ENCODE measurements around the gene CPB2.

The CPB2 gene

DNA sequence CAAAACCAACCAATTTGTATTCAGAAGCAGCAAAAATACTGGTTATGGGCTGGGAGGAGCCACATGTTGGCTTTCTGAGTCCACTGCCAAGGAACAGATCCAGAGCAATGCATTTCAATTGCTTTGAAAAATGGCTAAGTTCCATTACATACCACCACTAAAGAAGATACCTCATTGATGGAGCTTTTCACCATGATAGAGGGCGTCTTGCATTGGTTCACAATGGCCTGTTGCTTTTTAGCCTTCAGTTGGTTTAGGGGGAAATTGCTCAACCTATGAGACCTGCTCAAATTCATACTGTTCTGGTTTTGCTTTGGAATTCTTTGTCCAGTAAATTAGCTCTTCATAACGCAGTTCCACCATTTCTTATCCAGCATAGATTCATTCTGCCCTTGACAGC is 21.2 kb upstream of the CPB2 start:
- Histone ChIP-seq H3K4me1 (ENCODE audit: insufficient read depth, low read length, severe bottlenecking) (no peaks in the 10 kb centered on the region), H3K9ac (ENCODE audit: low read length) (no peak overlapping the region), H3K4me3 (ENCODE audit: low read depth, low read length, poor library complexity, severe bottlenecking) (no peak overlapping the region), H3K79me2 (ENCODE audit: insufficient read depth, low read length) (no peaks in the 10 kb centered on the region), H3K9me3 (ENCODE audit: low read length) (no peaks in the 10 kb centered on the region), H3K27me3 (ENCODE audit: insufficient read depth, low read length) (no peaks in the 10 kb centered on the region), H3K27ac (ENCODE audit: low read depth, low read length, poor library complexity, severe bottlenecking) (no peak overlapping the region), H3K36me3 (ENCODE audit: insufficient read depth, low read length) (peaks cover 58% of the 10 kb centered on the region), H2AFZ (ENCODE audit: low read length) (no peak overlapping the region), H3F3A (ENCODE audit: insufficient read depth, low read length) (peaks cover 8% of the 10 kb centered on the region; the same call in 1 of the 2 replicates), H4K20me1 (ENCODE audit: insufficient read depth, low read length) (no peaks in the 10 kb centered on the region), H3K4me2 (ENCODE audit: low read length) (no peak overlapping the region), H3K9me2 (ENCODE audit: low read depth, low read length) (no peaks in the 10 kb centered on the region)
- TF ChIP-seq, protein P1, sequence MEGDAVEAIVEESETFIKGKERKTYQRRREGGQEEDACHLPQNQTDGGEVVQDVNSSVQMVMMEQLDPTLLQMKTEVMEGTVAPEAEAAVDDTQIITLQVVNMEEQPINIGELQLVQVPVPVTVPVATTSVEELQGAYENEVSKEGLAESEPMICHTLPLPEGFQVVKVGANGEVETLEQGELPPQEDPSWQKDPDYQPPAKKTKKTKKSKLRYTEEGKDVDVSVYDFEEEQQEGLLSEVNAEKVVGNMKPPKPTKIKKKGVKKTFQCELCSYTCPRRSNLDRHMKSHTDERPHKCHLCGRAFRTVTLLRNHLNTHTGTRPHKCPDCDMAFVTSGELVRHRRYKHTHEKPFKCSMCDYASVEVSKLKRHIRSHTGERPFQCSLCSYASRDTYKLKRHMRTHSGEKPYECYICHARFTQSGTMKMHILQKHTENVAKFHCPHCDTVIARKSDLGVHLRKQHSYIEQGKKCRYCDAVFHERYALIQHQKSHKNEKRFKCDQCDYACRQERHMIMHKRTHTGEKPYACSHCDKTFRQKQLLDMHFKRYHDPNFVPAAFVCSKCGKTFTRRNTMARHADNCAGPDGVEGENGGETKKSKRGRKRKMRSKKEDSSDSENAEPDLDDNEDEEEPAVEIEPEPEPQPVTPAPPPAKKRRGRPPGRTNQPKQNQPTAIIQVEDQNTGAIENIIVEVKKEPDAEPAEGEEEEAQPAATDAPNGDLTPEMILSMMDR (IDR thresholded peaks at IDR 0.05; ENCODE audit: low read length): no peak
- TF ChIP-seq EZH2 (IDR thresholded peaks at IDR 0.05; ENCODE audit: borderline replicate concordance, low read length): no peak

GRCh38 chr13:46124967-46125933 is 20.4 kb upstream of the CPB2 start:
- Histone ChIP-seq H3K4me3 (ENCODE audit: low read depth, low read length, poor library complexity, severe bottlenecking) (no peak overlapping the region), H2AFZ (ENCODE audit: low read length) (no peak overlapping the region), H3K27me3 (ENCODE audit: insufficient read depth, low read length) (no peaks in the 10 kb centered on the region), H4K20me1 (ENCODE audit: insufficient read depth, low read length) (no peaks in the 10 kb centered on the region), H3K27ac (ENCODE audit: low read depth, low read length, poor library complexity, severe bottlenecking) (no peak overlapping the region), H3K79me2 (ENCODE audit: insufficient read depth, low read length) (no peaks in the 10 kb centered on the region), H3K4me2 (ENCODE audit: low read length) (no peak overlapping the region), H3F3A (ENCODE audit: insufficient read depth, low read length) (peaks cover 8% of the 10 kb centered on the region; the same call in 1 of the 2 replicates), H3K9ac (ENCODE audit: low read length) (no peak overlapping the region), H3K4me1 (ENCODE audit: insufficient read depth, low read length, severe bottlenecking) (no peaks in the 10 kb centered on the region), H3K36me3 (ENCODE audit: insufficient read depth, low read length) (peaks cover 50% of the 10 kb centered on the region), H3K9me2 (ENCODE audit: low read depth, low read length) (no peaks in the 10 kb centered on the region), H3K9me3 (ENCODE audit: low read length) (no peaks in the 10 kb centered on the region)
- TF ChIP-seq, protein P1 (IDR thresholded peaks at IDR 0.05; ENCODE audit: low read length): no peak
- no peak for TF ChIP-seq EZH2 (IDR thresholded peaks at IDR 0.05; ENCODE audit: borderline replicate concordance, low read length)

- Histone ChIP-seq H3K27ac (ENCODE audit: low read depth, low read length, poor library complexity, severe bottlenecking) (no peak overlapping the region), H3K4me1 (ENCODE audit: insufficient read depth, low read length, severe bottlenecking) (no peaks in the 10 kb centered on the region), H4K20me1 (ENCODE audit: insufficient read depth, low read length) (no peaks in the 10 kb centered on the region), H3K4me3 (ENCODE audit: low read depth, low read length, poor library complexity, severe bottlenecking) (no peak overlapping the region), H3K27me3 (ENCODE audit: insufficient read depth, low read length) (no peaks in the 10 kb centered on the region), H3F3A (ENCODE audit: insufficient read depth, low read length) (peaks cover 8% of the 10 kb centered on the region; the same call in 1 of the 2 replicates), H3K9me3 (ENCODE audit: low read length) (no peaks in the 10 kb centered on the region), H3K9me2 (ENCODE audit: low read depth, low read length) (no peaks in the 10 kb centered on the region), H2AFZ (ENCODE audit: low read length) (no peak overlapping the region), H3K79me2 (ENCODE audit: insufficient read depth, low read length) (no peaks in the 10 kb centered on the region), H3K36me3 (ENCODE audit: insufficient read depth, low read length) (peaks cover 43% of the 10 kb centered on the region), H3K9ac (ENCODE audit: low read length) (no peak overlapping the region), H3K4me2 (ENCODE audit: low read length) (no peak overlapping the region)
- TF ChIP-seq, protein P1 (IDR thresholded peaks at IDR 0.05; ENCODE audit: low read length): no peak
- no peak for TF ChIP-seq EZH2 (IDR thresholded peaks at IDR 0.05; ENCODE audit: borderline replicate concordance, low read length)
These were observed 19.7 kb upstream of the CPB2 start for GRCh38 chr13:46124531-46124966.

All from OCI-LY1 (cell line).